WTC11 (cell line): ENCODE results near the gene BUD13. TPM values are rescaled to one million over a fixed set of nuclear protein-coding genes. Genes with fewer than 3 reads are reported as not detected.
A peak's percentile ranks its signal among the peaks of the same experiment; 100 is the strongest.

Experiments
- ATAC-seq: fragments of 200-7000 bp; cut with Tn5 transposase; 2 replicates; pipeline ENCODE4 v1.10.0; 2021; ENCODE audit warnings: mild to moderate bottlenecking, moderate library complexity
- CTCF ChIA-PET: fragments of 300-600 bp; sonication (Branson Sonifier 250); formaldehyde crosslinking; loops from one replicate; lab custom pipeline; 2021; ENCODE audit warnings: antibody characterized with exemption; lab: Charles Lee
- POLR2A ChIA-PET: fragments of 350-600 bp; sonication (Branson Sonifier 250); formaldehyde crosslinking; loops from one replicate; lab custom pipeline; 2021; ENCODE audit warnings: antibody characterized with exemption; lab: Charles Lee
- DNase-seq: peaks from one replicate; pipeline ENCODE4 v3.0.0; 2021; ENCODE audit warnings: low spot score
- H3K27ac Mint-ChIP-seq: 2 replicates; pipeline ENCODE4 v1.8.0; 2021; ENCODE audit warnings: mixed read lengths
- H3K27me3 Mint-ChIP-seq: 2 replicates; pipeline ENCODE4 v1.8.0; 2021; ENCODE audit warnings: low read depth, mild to moderate bottlenecking, moderate library complexity, mixed read lengths
- H3K36me3 Mint-ChIP-seq: 2 replicates; pipeline ENCODE4 v1.8.0; 2021; ENCODE audit warnings: mixed read lengths
- H3K4me1 Mint-ChIP-seq: 2 replicates; pipeline ENCODE4 v1.8.0; 2022; ENCODE audit warnings: mixed read lengths
- H3K4me3 Mint-ChIP-seq: 2 replicates; pipeline ENCODE4 v1.8.0; 2021; ENCODE audit warnings: mild to moderate bottlenecking, moderate library complexity, mixed read lengths
- H3K9me3 Mint-ChIP-seq: 2 replicates; pipeline ENCODE4 v1.8.0; 2021; ENCODE audit warnings: mixed read lengths
- AR ChIP-seq: fragments of 250-450 bp; sonication (Bioruptor Pico); IDR thresholded peaks from 2 replicates; pipeline ENCODE4 v1.9.0; 2021; ENCODE audit warnings: mild to moderate bottlenecking
- E2F5 ChIP-seq: sonication (generic); formaldehyde crosslinking; IDR thresholded peaks from 2 replicates; pipeline ENCODE4 v1.8.1; 2022; ENCODE audit warnings: mild to moderate bottlenecking, moderate library complexity, missing genetic modification reagents
- FOXP1 ChIP-seq: sonication (generic); formaldehyde crosslinking; IDR thresholded peaks from 2 replicates; pipeline ENCODE4 v1.8.0; 2022; ENCODE audit warnings: missing genetic modification reagents, mild to moderate bottlenecking, moderate library complexity, borderline replicate concordance
- FOXP4 ChIP-seq: sonication (generic); formaldehyde crosslinking; IDR thresholded peaks from 2 replicates; pipeline ENCODE4 v1.8.0; 2022; ENCODE audit warnings: mild to moderate bottlenecking, missing genetic modification reagents
- GRHL2 ChIP-seq: fragments of 250-450 bp; sonication (Bioruptor Pico); IDR thresholded peaks from 2 replicates; pipeline ENCODE4 v1.8.0; 2022; ENCODE audit warnings: mild to moderate bottlenecking, moderate library complexity; ENCODE audit not compliant: insufficient replicate concordance, severe bottlenecking
- IRF1 ChIP-seq: sonication (generic); formaldehyde crosslinking; IDR thresholded peaks from 2 replicates; pipeline ENCODE4 v1.8.0; 2023; ENCODE audit warnings: missing genetic modification reagents
- NFYB ChIP-seq: sonication (generic); formaldehyde crosslinking; conservative IDR thresholded peaks from 2 replicates; pipeline ENCODE4 v1.8.0; 2022; ENCODE audit warnings: low read depth, missing genetic modification reagents
- RELA ChIP-seq: sonication (generic); formaldehyde crosslinking; IDR thresholded peaks from 2 replicates; pipeline ENCODE4 v1.8.1; 2022; ENCODE audit warnings: missing genetic modification reagents, mild to moderate bottlenecking, borderline replicate concordance
- SMAD3 ChIP-seq: sonication (generic); formaldehyde crosslinking; IDR thresholded peaks from 2 replicates; pipeline ENCODE4 v1.8.0; 2022; ENCODE audit warnings: missing genetic modification reagents, mild to moderate bottlenecking, borderline replicate concordance
- ZNF219 ChIP-seq: sonication (generic); formaldehyde crosslinking; IDR thresholded peaks from 2 replicates; pipeline ENCODE4 v1.8.0; 2023; ENCODE audit warnings: missing genetic modification reagents, mild to moderate bottlenecking, borderline replicate concordance
- total RNA-seq: library from RNA; stranded (reverse); gene quantifications from 3 replicates; pipeline ENCODE4 v1.2.3, GENCODE V29; 2021
- TF ChIP-seq, protein P1 (sequence below): sonication (generic); formaldehyde crosslinking; IDR thresholded peaks from 2 replicates; pipeline ENCODE4 v1.8.1; 2023; ENCODE audit warnings: mild to moderate bottlenecking, moderate library complexity, missing genetic modification reagents

The BUD13 gene
- total RNA-seq, 1 experiment from 2014 or later: 20.7 TPM

DNA sequence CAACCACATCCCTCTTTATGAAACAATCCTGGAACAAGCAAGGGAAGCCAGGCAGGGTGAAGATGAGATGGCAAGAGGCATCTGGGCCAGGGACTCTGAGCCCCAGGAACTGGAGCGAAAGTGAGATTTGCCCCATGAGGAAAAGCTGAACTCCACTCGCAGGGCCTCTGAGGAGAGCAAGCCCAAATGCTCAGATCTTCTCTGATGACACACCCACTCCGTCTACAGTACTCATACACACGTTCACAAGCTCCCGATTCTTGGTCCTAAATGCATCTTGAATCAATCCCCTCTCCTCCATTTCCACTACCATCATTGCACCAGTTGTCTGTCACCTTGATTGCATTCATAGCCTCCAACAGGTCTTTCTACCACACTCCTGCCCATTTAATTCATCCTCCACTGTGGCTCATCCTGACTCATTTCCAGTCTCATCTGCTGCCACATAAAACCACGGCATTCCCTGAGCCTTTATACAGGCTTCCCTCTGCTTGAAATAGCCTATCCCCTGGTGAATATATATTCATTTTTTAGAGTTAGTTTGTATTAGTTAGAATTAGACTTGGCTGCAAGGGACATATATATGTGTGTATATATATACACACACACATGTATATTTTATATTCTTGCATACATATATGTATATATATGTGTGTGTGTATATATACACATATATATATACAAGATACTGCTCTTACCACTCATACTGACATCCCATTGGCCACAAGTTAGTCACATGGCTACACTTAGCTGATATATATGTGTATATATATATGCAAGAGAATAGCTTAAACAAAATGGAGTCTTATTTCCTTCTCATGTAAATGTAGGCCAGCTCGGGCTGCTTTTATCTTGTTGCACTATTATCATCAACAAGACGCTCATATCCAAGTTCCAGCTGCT, 20.3 kb upstream of the BUD13 start:
- CTCF ChIA-PET: interaction anchor here (0.8 to 8.7 kb wide), 3 partner anchors 30 to 313 kb away, joined by 4 to 358 read pairs (median 5); partner anchors contain the start of genes APOA1 and APOA4

DNA sequence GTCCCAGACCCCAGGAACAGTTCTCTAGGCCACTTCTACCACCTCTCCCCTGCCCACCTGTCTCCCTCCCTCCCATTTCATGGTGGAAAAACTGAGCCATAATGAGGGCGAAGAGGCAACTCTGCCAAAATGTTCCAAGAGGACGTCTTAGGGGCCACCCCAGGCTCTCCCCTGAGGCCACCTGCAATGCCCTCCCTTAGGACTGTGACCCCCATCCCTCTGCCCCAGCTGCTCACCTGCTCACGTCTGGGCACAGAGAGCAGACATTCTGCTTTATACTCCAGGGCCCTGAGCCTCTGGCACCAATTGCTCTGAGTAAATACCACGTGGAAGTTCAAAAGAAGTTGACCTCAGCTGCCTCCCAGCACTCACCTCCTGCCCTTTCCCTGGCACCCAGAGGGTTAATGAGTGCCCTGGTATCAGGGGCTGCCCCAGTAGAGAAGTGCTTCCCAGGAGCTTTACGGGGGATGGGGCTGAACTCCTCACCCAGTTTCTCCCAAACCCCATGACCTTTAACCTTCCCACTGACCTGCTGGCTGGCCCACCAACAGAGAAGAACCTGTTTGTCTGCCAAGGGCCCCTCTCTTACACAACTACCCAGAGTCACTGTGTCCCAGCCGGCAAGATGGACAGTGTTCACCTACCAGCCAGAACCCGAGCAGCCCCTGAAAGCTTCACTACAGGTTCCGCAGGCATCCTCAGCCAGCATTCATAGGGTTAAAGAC, 19.5 kb upstream of the BUD13 start:
- POLR2A ChIA-PET: no interaction called here
- DNase-seq (no peak), ATAC-seq (no peak)
- CTCF ChIA-PET: interaction anchor here (0.8 to 8.7 kb wide), 5 partner anchors 25 to 317 kb away, joined by 3 to 358 read pairs (median 5); partner anchors contain the start of genes APOA1 and APOA4
- peaks cover 26% of the 10 kb centered on the region for H3K27me3 Mint-ChIP-seq
- H3K4me3 Mint-ChIP-seq: no peak overlapping the region
- no peak for TF ChIP-seq ZNF219 (CRISPR knock-in tag)
- no peak for TF ChIP-seq GRHL2 (CRISPR knock-in tag)
- no peak for TF ChIP-seq FOXP4 (CRISPR knock-in tag)
- TF ChIP-seq RELA (CRISPR knock-in tag): no peak
- no peak for TF ChIP-seq NFYB (CRISPR knock-in tag)
- TF ChIP-seq SMAD3: no peak
- no peak for TF ChIP-seq AR
- TF ChIP-seq IRF1 (CRISPR knock-in tag): no peak
- TF ChIP-seq, all 79 proteins: peak for 0
- no peak overlapping the region for H3K27ac Mint-ChIP-seq
- H3K4me1 Mint-ChIP-seq: peaks cover 17% of the 10 kb centered on the region
- H3K36me3 Mint-ChIP-seq: no peaks in the 10 kb centered on the region; the same call in 1 of the 2 replicates
- no peaks in the 10 kb centered on the region for H3K9me3 Mint-ChIP-seq

More for the DNA sequence above, 20.3 kb upstream of the BUD13 start:
- ATAC-seq: no peak
- no peak for TF ChIP-seq FOXP1 (CRISPR knock-in tag)
- TF ChIP-seq, protein P1, sequence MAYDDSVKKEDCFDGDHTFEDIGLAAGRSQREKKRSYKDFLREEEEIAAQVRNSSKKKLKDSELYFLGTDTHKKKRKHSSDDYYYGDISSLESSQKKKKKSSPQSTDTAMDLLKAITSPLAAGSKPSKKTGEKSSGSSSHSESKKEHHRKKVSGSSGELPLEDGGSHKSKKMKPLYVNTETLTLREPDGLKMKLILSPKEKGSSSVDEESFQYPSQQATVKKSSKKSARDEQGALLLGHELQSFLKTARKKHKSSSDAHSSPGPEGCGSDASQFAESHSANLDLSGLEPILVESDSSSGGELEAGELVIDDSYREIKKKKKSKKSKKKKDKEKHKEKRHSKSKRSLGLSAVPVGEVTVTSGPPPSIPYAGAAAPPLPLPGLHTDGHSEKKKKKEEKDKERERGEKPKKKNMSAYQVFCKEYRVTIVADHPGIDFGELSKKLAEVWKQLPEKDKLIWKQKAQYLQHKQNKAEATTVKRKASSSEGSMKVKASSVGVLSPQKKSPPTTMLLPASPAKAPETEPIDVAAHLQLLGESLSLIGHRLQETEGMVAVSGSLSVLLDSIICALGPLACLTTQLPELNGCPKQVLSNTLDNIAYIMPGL (CRISPR knock-in tag): no peak
- TF ChIP-seq, all 79 proteins: peak for 0
- Mint-ChIP-seq H3K4me3 (no peak overlapping the region), H3K36me3 (no peaks in the 10 kb centered on the region), H3K27me3 (peaks cover 26% of the 10 kb centered on the region), H3K4me1 (peaks cover 17% of the 10 kb centered on the region), H3K27ac (no peak overlapping the region), H3K9me3 (no peaks in the 10 kb centered on the region)
- POLR2A ChIA-PET: no interaction called here
- DNase-seq: no peak

GRCh38 chr11:116791813-116792143, 19.0 kb upstream of the BUD13 start, which contains the start of gene APOA5:
TSS of gene APOA5 (minus strand) at chr11:116791879. CDS start at chr11:116791860, 19 bp downstream.
- H3K4me1 Mint-ChIP-seq: peaks cover 22% of the 10 kb centered on the region
- no peak within 1 kb of the TSS for H3K27ac Mint-ChIP-seq
- no peak for TF ChIP-seq E2F5
- H3K36me3 Mint-ChIP-seq: peaks cover 5% of the 10 kb centered on the region; the same call in 1 of the 2 replicates
- no peaks in the 10 kb centered on the region for H3K9me3 Mint-ChIP-seq
- ChIA-PET CTCF (interaction anchor here (0.6 to 8.7 kb wide), 56 partner anchors 8 to 440 kb away, joined by 3 to 358 read pairs (median 5); partner anchors contain the start of genes APOA1, APOA4, APOC3 and BUD13), POLR2A (interaction anchor here (0.6 to 1.2 kb wide), 2 partner anchors 44 to 306 kb away, joined by 3 to 8 read pairs; partner anchors contain the start of gene SIK3)
- peaks cover 26% of the 10 kb centered on the region for H3K27me3 Mint-ChIP-seq
- DNase-seq (no peak), ATAC-seq (no peak)
- H3K4me3 Mint-ChIP-seq: peak within 1 kb of the TSS; percentile 40
